Adrenal gland (tissue), 5 donors: ENCODE data around the gene BARHL1.

Experiments
- POLR2A ChIP-seq, 2 donors: fragments of 450-650 bp; IDR thresholded peaks; one replicate each; pipeline ENCODE4 v1.6.1; 2017; ENCODE audit warnings: antibody characterized with exemption in 2 of 2, mild to moderate bottlenecking in 2 of 2, moderate library complexity in 1 of 2
- TF ChIP-seq, protein P1 (sequence below), 6 experiments: fragments of 450-650 bp in 4 of 6; fragments of 200-600 bp in 2 of 6; sonication (generic) in 1 of 6; IDR thresholded peaks; 1 replicate in 5 of 6; 2 replicates in 1 of 6; pipeline versions ENCODE4 v1.5.1 to v1.8.0; 2016 to 2021; ENCODE audit warnings: antibody characterized with exemption in 6 of 6, mild to moderate bottlenecking in 2 of 6, moderate library complexity in 1 of 6
- donor health status: DM: no; HTN: no; CAD: no.

- TF ChIP-seq POLR2A (IDR thresholded peaks at IDR 0.05): no peak
- TF ChIP-seq, protein P1, sequence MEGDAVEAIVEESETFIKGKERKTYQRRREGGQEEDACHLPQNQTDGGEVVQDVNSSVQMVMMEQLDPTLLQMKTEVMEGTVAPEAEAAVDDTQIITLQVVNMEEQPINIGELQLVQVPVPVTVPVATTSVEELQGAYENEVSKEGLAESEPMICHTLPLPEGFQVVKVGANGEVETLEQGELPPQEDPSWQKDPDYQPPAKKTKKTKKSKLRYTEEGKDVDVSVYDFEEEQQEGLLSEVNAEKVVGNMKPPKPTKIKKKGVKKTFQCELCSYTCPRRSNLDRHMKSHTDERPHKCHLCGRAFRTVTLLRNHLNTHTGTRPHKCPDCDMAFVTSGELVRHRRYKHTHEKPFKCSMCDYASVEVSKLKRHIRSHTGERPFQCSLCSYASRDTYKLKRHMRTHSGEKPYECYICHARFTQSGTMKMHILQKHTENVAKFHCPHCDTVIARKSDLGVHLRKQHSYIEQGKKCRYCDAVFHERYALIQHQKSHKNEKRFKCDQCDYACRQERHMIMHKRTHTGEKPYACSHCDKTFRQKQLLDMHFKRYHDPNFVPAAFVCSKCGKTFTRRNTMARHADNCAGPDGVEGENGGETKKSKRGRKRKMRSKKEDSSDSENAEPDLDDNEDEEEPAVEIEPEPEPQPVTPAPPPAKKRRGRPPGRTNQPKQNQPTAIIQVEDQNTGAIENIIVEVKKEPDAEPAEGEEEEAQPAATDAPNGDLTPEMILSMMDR (IDR thresholded peaks at IDR 0.05): no peak
Observed at GRCh38 chr9:132537352-132537751, 45.1 kb upstream of the BARHL1 start.
